Motor neuron (in vitro differentiated cells): Measurements from ENCODE around the gene ATP9A. TPM values are rescaled to one million over a fixed set of nuclear protein-coding genes. Genes with fewer than 3 reads are reported as not detected.

Experiments
- ATAC-seq, 8 experiments: fragments of 200-7000 bp; cut with Tn5 transposase; replicated peaks in 6 of 8; 2 replicates each; pipeline ENCODE4 v1.8.0; 2021; ENCODE audit warnings: mild to moderate bottlenecking in 8 of 8, moderate library complexity in 8 of 8
- H3K27ac ChIP-seq, 2 donors: fragments of 250-450 bp; sonication (Bioruptor Pico); 2 replicates each; pipeline ENCODE4 v1.9.0; 2021; ENCODE audit warnings: antibody characterized with exemption in 2 of 2, mild to moderate bottlenecking in 2 of 2, moderate library complexity in 1 of 2
- H3K4me1 ChIP-seq, 2 donors: fragments of 250-450 bp; sonication (Bioruptor Pico); replicated peaks in 1 of 2; 2 replicates each; pipeline ENCODE4 v1.6.1; 2021; ENCODE audit warnings: antibody characterized with exemption in 2 of 2, mild to moderate bottlenecking in 2 of 2, moderate library complexity in 1 of 2
- H3K4me3 ChIP-seq, 5 donors: fragments of 250-450 bp; sonication (Bioruptor Pico); 2 replicates each; pipeline ENCODE4 v1.9.0; 2021; ENCODE audit warnings: antibody characterized with exemption in 5 of 5, mild to moderate bottlenecking in 5 of 5, moderate library complexity in 4 of 5
- WGBS, 10 experiments: fragments of 450-650 bp; shearing (Covaris generic); methylation state at CpG; one replicate each; pipeline ENCODE4 v1.0.0; 2022; 5-methylcytosine and 5-hydroxymethylcytosine counted together
- in situ Hi-C, 9 experiments: fragments of 400-800 bp; cut with MboI; loops; one replicate each; pipeline ENCODE4 v1.15.0; 2021; ENCODE audit warnings: low sequenced_read_pairs in 9 of 9, low pct_unique_long_range_greater_than_20kb in 2 of 9; ENCODE audit not compliant: unreplicated experiment in 9 of 9
- total RNA-seq, 8 experiments: library from RNA; unstranded; fragments of 300-600 nt; gene quantifications; 2 replicates each; pipeline versions ENCODE4 v1.2.3 to v1.2.4, GENCODE V29; 2022

The ATP9A gene
- total RNA-seq, 8 experiments from 2014 or later, result 29.7 to 103 (median 88.1) TPM

- peak in 3 of 8 experiments; percentile 50 to 74 (median 70) for ATAC-seq
- H3K4me3 ChIP-seq, result no peak overlapping the region
- no peak overlapping the region for H3K27ac ChIP-seq
- H3K4me1 ChIP-seq, result peaks cover 0 to 7% of the 10 kb centered on the region in 2 donors
- in situ Hi-C loops, result loop anchor here in 5 of 9 experiments (10.0 to 25.0 kb wide), 3 partner anchors 227 to 627 kb away; no protein-coding TSS in a partner anchor
- WGBS, 10 experiments, result 50 to 100% (median 80%) methylated on average over 1 to 4 of the region's 6 CpGs; no CpG with 5 or more reads in 4 of the 10 experiments
Observed at GRCh38 chr20:51614687-51615086, 153.5 kb downstream of the ATP9A start.

DNA sequence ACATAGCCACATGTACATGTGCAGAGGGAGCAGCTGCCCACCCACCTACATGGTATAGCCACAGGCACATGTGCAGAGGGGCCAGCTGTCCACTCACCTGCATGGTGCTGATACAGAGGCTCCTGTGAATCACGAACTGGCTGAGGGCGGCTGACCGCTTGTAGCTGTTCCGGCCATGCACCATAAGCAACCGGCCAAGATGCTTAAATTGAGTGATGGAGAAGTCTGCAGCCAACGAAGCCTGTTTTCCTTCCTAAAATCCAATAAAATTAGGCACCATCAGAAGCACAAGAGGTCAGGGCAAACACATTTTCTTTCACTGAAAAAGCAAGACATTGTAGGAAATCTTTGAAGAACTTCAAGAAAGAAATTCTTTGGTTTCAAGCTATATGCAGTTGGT lies 154.6 kb downstream of the ATP9A start:
- in situ Hi-C loops, result loop anchor here in 5 of 9 experiments (10.0 to 25.0 kb wide), 3 partner anchors 226 to 626 kb away; no protein-coding TSS in a partner anchor
- ATAC-seq, result no peak
- Histone ChIP-seq H3K4me1 (peaks cover 0 to 7% of the 10 kb centered on the region in 2 donors), H3K4me3 (no peak overlapping the region), H3K27ac (no peak overlapping the region)
- WGBS, 10 experiments, result 80 to 100% (median 100%) methylated on average over 1 to 5 of the region's 6 CpGs; no CpG with 5 or more reads in 5 of the 10 experiments

DNA sequence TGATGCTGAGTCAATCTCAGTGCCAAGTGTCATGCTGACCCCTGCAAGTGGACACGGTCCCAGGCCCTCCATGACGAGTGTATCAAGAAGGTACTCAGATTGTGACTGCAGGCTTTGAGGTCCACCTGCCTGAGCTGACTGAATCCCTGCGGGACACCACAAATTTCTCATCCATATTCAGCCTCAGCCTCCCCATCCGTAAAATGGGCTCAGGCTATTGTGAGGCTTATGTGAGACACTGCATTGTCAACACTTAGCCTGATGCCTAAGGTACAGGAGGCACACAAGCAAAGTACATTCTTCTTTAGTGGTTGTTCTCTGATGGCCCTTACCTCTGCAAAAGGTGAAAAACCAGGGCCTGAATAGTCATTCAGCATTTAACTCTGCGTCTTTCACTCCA lies 155.3 kb downstream of the ATP9A start:
- WGBS, 10 experiments, result 67 to 100% (median 96%) methylated on average over 1 to 5 of the region's 5 CpGs; no CpG with 5 or more reads in 2 of the 10 experiments

GRCh38 chr20:51611625-51611890 lies 156.6 kb downstream of the ATP9A start:
- WGBS, 10 experiments, result 20 to 69% (median 49%) methylated on average over 1 to 2 of the region's 2 CpGs; no CpG with 5 or more reads in 2 of the 10 experiments
- in situ Hi-C loops, result loop anchor here in 5 of 9 experiments (10.0 to 25.0 kb wide), 3 partner anchors 224 to 624 kb away; no protein-coding TSS in a partner anchor
- H3K27ac ChIP-seq, result no peak overlapping the region
- ATAC-seq, result no peak
- peaks cover 0 to 7% of the 10 kb centered on the region in 2 donors for H3K4me1 ChIP-seq
- no peak overlapping the region for H3K4me3 ChIP-seq

More for the DNA sequence above, 155.3 kb downstream of the ATP9A start:
- in situ Hi-C loops, result loop anchor here in 5 of 9 experiments (10.0 to 25.0 kb wide), 3 partner anchors 226 to 626 kb away; no protein-coding TSS in a partner anchor
- Histone ChIP-seq H3K4me1 (peaks cover 0 to 7% of the 10 kb centered on the region in 2 donors), H3K4me3 (no peak overlapping the region), H3K27ac (no peak overlapping the region)
- ATAC-seq, result no peak

- ATAC-seq, result no peak
- in situ Hi-C loops, result loop anchor here in 5 of 9 experiments (10.0 to 25.0 kb wide), 3 partner anchors 224 to 624 kb away; no protein-coding TSS in a partner anchor
- WGBS, 10 experiments, result 53 to 89% (median 71%) methylated on average over 3 to 16 of the region's 16 CpGs; no CpG with 5 or more reads in 1 of the 10 experiments
- H3K4me1 ChIP-seq, result peaks cover 0 to 7% of the 10 kb centered on the region in 2 donors
- H3K4me3 ChIP-seq, result no peak overlapping the region
- H3K27ac ChIP-seq, result no peak overlapping the region
Observed at GRCh38 chr20:51610761-51611624, 157.2 kb downstream of the ATP9A start.

GRCh38 chr20:51610111-51610510 lies 158.1 kb downstream of the ATP9A start:
- H3K4me1 ChIP-seq, result peaks cover 0 to 4% of the 10 kb centered on the region in 2 donors
- H3K4me3 ChIP-seq, result no peak overlapping the region
- no peak for ATAC-seq
- no peak overlapping the region for H3K27ac ChIP-seq
- WGBS, 10 experiments, result 46 to 100% (median 86%) methylated on average over 1 to 8 of the region's 8 CpGs
- in situ Hi-C loops, result loop anchor here in 5 of 9 experiments (10.0 to 25.0 kb wide), 3 partner anchors 223 to 623 kb away; no protein-coding TSS in a partner anchor

- no peak for ATAC-seq
- H3K4me1 ChIP-seq, result peaks cover 0 to 3% of the 10 kb centered on the region in 2 donors
- in situ Hi-C loops, result loop anchor here in 5 of 9 experiments (10.0 to 25.0 kb wide), 3 partner anchors 222 to 622 kb away; no protein-coding TSS in a partner anchor
Observed at GRCh38 chr20:51609251-51609650, 158.9 kb downstream of the ATP9A start.

GRCh38 chr20:51608061-51608460 lies 160.1 kb downstream of the ATP9A start:
- H3K27ac ChIP-seq, result no peak overlapping the region
- no peak overlapping the region for H3K4me3 ChIP-seq
- 75 to 94% (median 91%) methylated on average over 2 to 5 of the region's 5 CpGs for WGBS, 10 experiments
- H3K4me1 ChIP-seq, result peaks cover 0 to 3% of the 10 kb centered on the region in 2 donors
- in situ Hi-C loops, result loop anchor here in 5 of 9 experiments (10.0 to 25.0 kb wide), 3 partner anchors 221 to 621 kb away; no protein-coding TSS in a partner anchor
- ATAC-seq, result no peak

More at GRCh38 chr20:51609251-51609650, 158.9 kb downstream of the ATP9A start:
- 82 to 95% (median 90%) methylated on average over 2 to 5 of the region's 9 CpGs; no CpG with 5 or more reads in 6 of the 10 experiments for WGBS, 10 experiments
- Histone ChIP-seq H3K27ac (no peak overlapping the region), H3K4me3 (no peak overlapping the region)

DNA sequence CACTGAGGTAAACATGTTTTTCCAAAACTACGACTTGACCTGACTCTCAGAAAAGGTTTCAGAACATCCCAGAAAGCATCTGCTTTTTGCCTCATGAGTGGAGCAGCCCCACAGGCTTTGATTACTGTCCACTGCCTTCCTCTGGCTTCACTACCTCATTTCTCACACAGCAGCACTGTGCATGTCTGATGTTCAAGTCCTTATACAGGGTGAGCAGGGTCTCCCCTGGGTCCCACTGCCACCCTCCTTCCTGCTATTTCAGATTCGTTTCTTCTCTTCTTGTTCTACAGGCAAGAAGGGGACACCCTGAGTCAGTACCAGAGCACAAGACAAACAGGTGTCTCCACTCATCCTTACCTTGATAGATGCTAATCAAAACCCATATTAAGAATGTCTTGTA lies 161.0 kb downstream of the ATP9A start:
- WGBS, 10 experiments, result 20 to 100% (median 83%) methylated on average over 1 to 2 of the region's 2 CpGs; no CpG with 5 or more reads in 3 of the 10 experiments
- in situ Hi-C loops, result loop anchor here in 5 of 9 experiments (10.0 to 25.0 kb wide), 3 partner anchors 220 to 620 kb away; no protein-coding TSS in a partner anchor

GRCh38 chr20:51604851-51605250 lies 163.3 kb downstream of the ATP9A start:
- no peaks in the 10 kb centered on the region for H3K4me1 ChIP-seq
- H3K4me3 ChIP-seq, result no peak overlapping the region
- WGBS, 10 experiments, result 67 to 96% (median 90%) methylated on average over 2 to 5 of the region's 14 CpGs; no CpG with 5 or more reads in 5 of the 10 experiments
- ATAC-seq, result no peak
- in situ Hi-C loops, result loop anchor here in 5 of 9 experiments (10.0 to 25.0 kb wide), 3 partner anchors 218 to 618 kb away; no protein-coding TSS in a partner anchor
- no peak overlapping the region for H3K27ac ChIP-seq

More for the DNA sequence above, 161.0 kb downstream of the ATP9A start:
- no peak for ATAC-seq
- Histone ChIP-seq H3K4me3 (no peak overlapping the region), H3K27ac (no peak overlapping the region), H3K4me1 (peaks cover 0 to 3% of the 10 kb centered on the region in 2 donors)

DNA sequence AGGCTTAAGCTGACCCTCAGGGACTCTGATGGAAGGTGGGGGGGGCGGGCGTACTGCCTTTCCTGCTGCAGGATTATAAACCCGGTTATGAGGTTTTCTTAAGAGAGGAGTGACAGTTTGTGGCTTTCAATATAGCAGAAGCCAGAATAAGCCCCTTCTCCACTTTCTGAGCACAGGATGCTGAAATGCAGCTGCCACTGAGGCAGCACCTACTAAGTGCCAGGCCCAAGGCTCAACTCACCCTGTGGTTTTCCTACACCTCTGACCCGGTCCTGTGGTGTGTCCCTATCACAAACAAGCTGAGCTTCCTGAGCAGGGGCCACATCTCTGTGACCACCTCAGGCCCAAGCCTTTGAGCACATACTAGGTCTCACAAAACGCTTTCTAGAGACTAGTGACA lies 166.1 kb downstream of the ATP9A start:
- in situ Hi-C loops, result loop anchor here in 5 of 9 experiments (10.0 to 25.0 kb wide), 3 partner anchors 215 to 615 kb away; no protein-coding TSS in a partner anchor
- no peak overlapping the region for H3K4me3 ChIP-seq
- 50 to 89% (median 60%) methylated on average over 1 to 3 of the region's 5 CpGs; no CpG with 5 or more reads in 5 of the 10 experiments for WGBS, 10 experiments
- H3K27ac ChIP-seq, result no peak overlapping the region
- no peak for ATAC-seq
- no peaks in the 10 kb centered on the region for H3K4me1 ChIP-seq

GRCh38 chr20:51600950-51601349 lies 167.2 kb downstream of the ATP9A start:
- WGBS, 10 experiments, result 66 to 100% (median 90%) methylated on average over 2 to 13 of the region's 14 CpGs; no CpG with 5 or more reads in 3 of the 10 experiments
- in situ Hi-C loops, result loop anchor here in 5 of 9 experiments (10.0 to 25.0 kb wide), 3 partner anchors 214 to 614 kb away; no protein-coding TSS in a partner anchor
- no peak overlapping the region for H3K27ac ChIP-seq
- no peaks in the 10 kb centered on the region for H3K4me1 ChIP-seq
- no peak overlapping the region for H3K4me3 ChIP-seq
- no peak for ATAC-seq
